HEK293T (cell line): ENCODE measurements around the gene LAMA3.

Experiments used
- CTCF ChIA-PET: fragments of 350-600 bp; formaldehyde crosslinking; extraction: SDS; loops from one replicate; lab custom pipeline; 2021; ENCODE audit warnings: antibody characterized with exemption, inconsistent platforms; lab: Yijun Ruan, JAX
- POLR2A ChIA-PET: fragments of 350-600 bp; formaldehyde crosslinking; extraction: SDS; loops from one replicate; lab custom pipeline; 2020; ENCODE audit warnings: antibody characterized with exemption, inconsistent platforms; lab: Yijun Ruan, JAX
- DNase-seq: peaks from one replicate; pipeline ENCODE4 v3.0.0; 2012; ENCODE audit warnings: mixed read lengths; ENCODE audit errors: extremely low spot score
- ARNT ChIP-seq: fragments of 450-650 bp; IDR thresholded peaks from 2 replicates; pipeline ENCODE4 v1.6.1; 2017; ENCODE audit warnings: mild to moderate bottlenecking
- BHLHE40 ChIP-seq: fragments of 450-650 bp; IDR thresholded peaks from 2 replicates; pipeline ENCODE4 v1.6.1; 2016; ENCODE audit warnings: mild to moderate bottlenecking, moderate library complexity, borderline replicate concordance
- CTBP1 ChIP-seq: fragments of 450-650 bp; IDR thresholded peaks from 2 replicates; pipeline ENCODE4 v1.6.1; 2016; ENCODE audit warnings: borderline replicate concordance
- ELF4 ChIP-seq: fragments of 450-650 bp; IDR thresholded peaks from 2 replicates; pipeline ENCODE4 v1.6.1; 2017; ENCODE audit warnings: antibody characterized with exemption
- FOXA1 ChIP-seq: fragments of 450-650 bp; IDR thresholded peaks from 2 replicates; pipeline ENCODE4 v1.6.1; 2016; ENCODE audit warnings: mild to moderate bottlenecking
- FOXK2 ChIP-seq: fragments of 450-650 bp; IDR thresholded peaks from 2 replicates; pipeline ENCODE4 v1.6.1; 2016; ENCODE audit warnings: mild to moderate bottlenecking
- FOXM1 ChIP-seq: fragments of 450-650 bp; IDR thresholded peaks from 2 replicates; pipeline ENCODE4 v1.6.1; 2017; ENCODE audit warnings: mild to moderate bottlenecking, borderline replicate concordance
- HDGF ChIP-seq: fragments of 450-650 bp; IDR thresholded peaks from 2 replicates; pipeline ENCODE4 v1.6.1; 2017; ENCODE audit warnings: antibody characterized with exemption, borderline replicate concordance
- L3MBTL2 ChIP-seq: fragments of 450-650 bp; conservative IDR thresholded peaks from 2 replicates; pipeline ENCODE4 v1.6.1; 2016; ENCODE audit warnings: mild to moderate bottlenecking
- LEF1 ChIP-seq: fragments of 450-650 bp; IDR thresholded peaks from 2 replicates; pipeline ENCODE4 v1.6.1; 2017; ENCODE audit warnings: mild to moderate bottlenecking, borderline replicate concordance
- NFRKB ChIP-seq: fragments of 450-650 bp; IDR thresholded peaks from 2 replicates; pipeline ENCODE4 v1.6.1; 2016; ENCODE audit warnings: mild to moderate bottlenecking, moderate library complexity
- PKNOX1 ChIP-seq: fragments of 450-650 bp; IDR thresholded peaks from 2 replicates; pipeline ENCODE4 v1.6.1; 2016
- SP1 ChIP-seq: fragments of 450-650 bp; IDR thresholded peaks from 2 replicates; pipeline ENCODE4 v1.6.1; 2017
- SUZ12 ChIP-seq: fragments of 450-650 bp; IDR thresholded peaks from 2 replicates; pipeline ENCODE4 v1.6.1; 2016; ENCODE audit warnings: mild to moderate bottlenecking
- TARDBP ChIP-seq: fragments of 450-650 bp; IDR thresholded peaks from 2 replicates; pipeline ENCODE4 v1.6.1; 2016
- ZNF384 ChIP-seq: fragments of 450-650 bp; IDR thresholded peaks from 2 replicates; pipeline ENCODE4 v1.6.1; 2016

Gene LAMA3

GRCh38 chr18:23716516-23716915 is 27.3 kb downstream of the LAMA3 start:
- TF ChIP-seq BHLHE40 (no peak), ELF4 (no peak), SUZ12 (no peak), HDGF (no peak), LEF1 (no peak), FOXM1 (no peak), NFRKB (no peak), FOXA1 (no peak), ZNF384 (no peak), L3MBTL2 (no peak), TARDBP (no peak), ARNT (no peak), CTBP1 (no peak), PKNOX1 (no peak), FOXK2 (no peak), SP1 (no peak)
- CTCF ChIA-PET, result interaction anchor here (1.0 kb wide), 1 partner anchor 13 kb away, joined by 3 read pairs; no protein-coding TSS in a partner anchor
- POLR2A ChIA-PET, result interaction anchor here (0.6 kb wide), 1 partner anchor 12 kb away, joined by 3 read pairs; no protein-coding TSS in a partner anchor
- DNase-seq, result no peak

- ChIA-PET CTCF (no interaction called here), POLR2A (no interaction called here)
- no peak for DNase-seq
- no peak for TF ChIP-seq NFRKB
- no peak for TF ChIP-seq BHLHE40
- no peak for TF ChIP-seq FOXM1
- TF ChIP-seq FOXA1, result no peak
- no peak for TF ChIP-seq SP1
- TF ChIP-seq PKNOX1, result no peak
- TF ChIP-seq ZNF384, result no peak
- no peak for TF ChIP-seq FOXK2
- no peak for TF ChIP-seq SUZ12
- no peak for TF ChIP-seq HDGF
- no peak for TF ChIP-seq ELF4
- TF ChIP-seq CTBP1, result no peak
- no peak for TF ChIP-seq LEF1
- TF ChIP-seq L3MBTL2, result no peak
Measured at GRCh38 chr18:23716966-23717365, 27.7 kb downstream of the LAMA3 start.

GRCh38 chr18:23718243-23718720 is 29.0 kb downstream of the LAMA3 start:
- TF ChIP-seq FOXM1 (no peak), BHLHE40 (no peak), FOXK2 (no peak)
- ChIA-PET POLR2A (no interaction called here), CTCF (no interaction called here)
- no peak for DNase-seq

GRCh38 chr18:23718731-23719130 is 29.5 kb downstream of the LAMA3 start:
- ChIA-PET POLR2A (no interaction called here), CTCF (no interaction called here)
- no peak for DNase-seq
- TF ChIP-seq BHLHE40, result no peak
- no peak for TF ChIP-seq FOXM1
- no peak for TF ChIP-seq CTBP1
- TF ChIP-seq TARDBP, result no peak
- TF ChIP-seq FOXA1, result no peak

- POLR2A ChIA-PET, result no interaction called here
- CTCF ChIA-PET, result interaction anchor here (0.6 kb wide), 1 partner anchor 24 kb away, joined by 4 read pairs; no protein-coding TSS in a partner anchor
Measured at GRCh38 chr18:23719634-23720201, 30.5 kb downstream of the LAMA3 start.

GRCh38 chr18:23721696-23722480 is 32.6 kb downstream of the LAMA3 start:
- POLR2A ChIA-PET, result no interaction called here
- no peak for TF ChIP-seq CTBP1
- TF ChIP-seq FOXK2, result no peak
- no peak for TF ChIP-seq ZNF384
- TF ChIP-seq HDGF, result no peak
- peak; percentile 53 for TF ChIP-seq PKNOX1
- TF ChIP-seq TARDBP, result no peak
- no peak for TF ChIP-seq L3MBTL2
- TF ChIP-seq FOXA1, result no peak
- CTCF ChIA-PET, result interaction anchor here (0.7 to 2.1 kb wide), 3 partner anchors 19 to 196 kb away, joined by 3 to 7 read pairs (median 4); no protein-coding TSS in a partner anchor
- no peak for DNase-seq

More at GRCh38 chr18:23719634-23720201, 30.5 kb downstream of the LAMA3 start:
- DNase-seq, result no peak
- TF ChIP-seq PKNOX1, result no peak
- 0 out of 2 replicates have a peak, but pooled peaks have one; percentile 14 for TF ChIP-seq ZNF384
